ENCODE data around the gene ANKS6. TPM values are rescaled to one million over a fixed set of nuclear protein-coding genes. Genes with fewer than 3 reads are reported as not detected.
A peak's percentile ranks its signal among the peaks of the same experiment; 100 is the strongest.

The ANKS6 gene
- total RNA-seq, 1 experiment from 2014 or later: 46.3 TPM

DNA sequence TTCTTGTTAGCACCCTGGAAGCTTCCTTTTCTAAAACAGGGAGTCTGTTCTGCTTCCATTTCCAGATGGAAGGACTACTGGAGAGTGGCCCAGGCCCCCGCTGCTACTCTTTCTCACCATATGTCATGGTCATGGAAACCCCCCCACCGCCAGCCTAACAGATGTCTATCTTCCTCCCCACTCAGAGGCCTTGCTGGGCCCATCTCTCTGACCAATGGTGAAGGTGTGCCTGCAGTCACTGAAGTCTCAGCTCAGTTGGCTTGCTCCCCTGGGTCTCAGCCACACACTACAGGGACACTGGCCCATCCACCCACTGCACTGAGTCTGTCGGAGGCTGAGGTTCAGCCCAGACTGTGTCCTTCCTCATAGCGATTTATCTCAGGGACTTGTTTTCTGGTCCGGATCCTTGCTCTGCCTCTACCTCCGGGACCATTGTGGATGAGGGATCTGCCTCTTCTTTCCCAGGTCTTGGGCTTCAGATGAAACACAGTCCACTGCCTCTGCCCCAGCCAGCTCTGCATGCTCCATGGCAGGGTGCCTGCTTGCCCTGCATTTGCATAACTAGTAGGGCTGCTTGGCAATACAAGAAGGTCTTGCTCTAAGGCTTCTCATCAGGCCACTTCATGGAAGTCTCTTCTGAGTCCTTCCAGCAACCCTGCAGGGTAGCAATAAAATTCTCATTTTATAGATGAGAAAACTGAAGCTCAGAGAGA lies 42.0 kb upstream of the ANKS6 start:
- no peaks in the 10 kb centered on the region for H3K79me2 ChIP-seq (ENCODE audit: insufficient read depth, low read length)
- H3K23me2 ChIP-seq (ENCODE audit: insufficient read length, low read depth, low read length, poor library complexity, severe bottlenecking): no peaks in the 10 kb centered on the region
- H2BK15ac ChIP-seq (ENCODE audit: low read depth, low read length): no peak overlapping the region
- DNase-seq: no peak
- H3K27me3 ChIP-seq (ENCODE audit: insufficient read depth, low read length): no peaks in the 10 kb centered on the region
- no peak overlapping the region for H3K18ac ChIP-seq (ENCODE audit: insufficient read length, low read depth, low read length)
- Mint-ChIP-seq H3K4me1 (peaks cover 8 to 10% of the 10 kb centered on the region in 2 experiments), H3K4me3 (no peak overlapping the region), H3K9me3 (no peaks in the 10 kb centered on the region), H3K27ac (peak overlapping the region in 1 of 3 experiments; percentile 45; a peak in 2 of 7 replicates), H3K36me3 (ENCODE audit: insufficient read depth in 1 of 3, low read depth in 3 of 3) (peaks cover 4 to 44% (median 22%) of the 10 kb centered on the region in 3 experiments; a peak in 6 of 7 replicates), H3K27me3 (ENCODE audit: low read depth) (no peaks in the 10 kb centered on the region)
- H2BK5ac ChIP-seq (ENCODE audit: insufficient read length, low read length): no peak overlapping the region
- H4K8ac ChIP-seq (replicated peaks; ENCODE audit: insufficient read length, low read depth, low read length): no peak overlapping the region
- no peaks in the 10 kb centered on the region for H3K79me1 ChIP-seq (ENCODE audit: insufficient read depth, low read depth, low read length, poor library complexity, severe bottlenecking)
- no peak overlapping the region for H4K5ac ChIP-seq (ENCODE audit: insufficient read length, low read depth, low read length)
- no peak overlapping the region for H2AFZ ChIP-seq (ENCODE audit: low read length)
- no peak overlapping the region for H3T11ph ChIP-seq (ENCODE audit: low read length)
- no peak overlapping the region for H3K27ac ChIP-seq (ENCODE audit: insufficient read length, low read depth, low read length)
- H3K56ac ChIP-seq (ENCODE audit: insufficient read length, low read depth, low read length): no peak overlapping the region
- TF ChIP-seq, protein P1, sequence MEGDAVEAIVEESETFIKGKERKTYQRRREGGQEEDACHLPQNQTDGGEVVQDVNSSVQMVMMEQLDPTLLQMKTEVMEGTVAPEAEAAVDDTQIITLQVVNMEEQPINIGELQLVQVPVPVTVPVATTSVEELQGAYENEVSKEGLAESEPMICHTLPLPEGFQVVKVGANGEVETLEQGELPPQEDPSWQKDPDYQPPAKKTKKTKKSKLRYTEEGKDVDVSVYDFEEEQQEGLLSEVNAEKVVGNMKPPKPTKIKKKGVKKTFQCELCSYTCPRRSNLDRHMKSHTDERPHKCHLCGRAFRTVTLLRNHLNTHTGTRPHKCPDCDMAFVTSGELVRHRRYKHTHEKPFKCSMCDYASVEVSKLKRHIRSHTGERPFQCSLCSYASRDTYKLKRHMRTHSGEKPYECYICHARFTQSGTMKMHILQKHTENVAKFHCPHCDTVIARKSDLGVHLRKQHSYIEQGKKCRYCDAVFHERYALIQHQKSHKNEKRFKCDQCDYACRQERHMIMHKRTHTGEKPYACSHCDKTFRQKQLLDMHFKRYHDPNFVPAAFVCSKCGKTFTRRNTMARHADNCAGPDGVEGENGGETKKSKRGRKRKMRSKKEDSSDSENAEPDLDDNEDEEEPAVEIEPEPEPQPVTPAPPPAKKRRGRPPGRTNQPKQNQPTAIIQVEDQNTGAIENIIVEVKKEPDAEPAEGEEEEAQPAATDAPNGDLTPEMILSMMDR (conservative IDR thresholded peaks at IDR 0.05): no peak
- H4K20me1 ChIP-seq (ENCODE audit: control insufficient read depth, insufficient read depth, insufficient read length): no peaks in the 10 kb centered on the region
- no peak overlapping the region for H3K4ac ChIP-seq (ENCODE audit: low read depth, low read length)
- H2BK12ac ChIP-seq (ENCODE audit: insufficient read length, low read depth, low read length): no peak overlapping the region
- H2AK5ac ChIP-seq (ENCODE audit: insufficient read length, low read length): no peak overlapping the region
- no peaks in the 10 kb centered on the region for H3K9me3 ChIP-seq (ENCODE audit: control insufficient read depth, low read depth, low read length)
- no peak overlapping the region for H4K91ac ChIP-seq (ENCODE audit: insufficient read length, low read depth, low read length)
- H3K9ac ChIP-seq (ENCODE audit: extremely low read depth, insufficient read length, low read length): no peak overlapping the region
- no peak overlapping the region for H2BK120ac ChIP-seq (ENCODE audit: low read depth, low read length, poor library complexity, severe bottlenecking)
- no CpG with 5 or more reads among the region's 6 CpGs for WGBS (ENCODE audit: extremely low coverage, insufficient read length, low lambda C conversion rate)
- H3K14ac ChIP-seq (ENCODE audit: insufficient read depth, low read length): peak overlapping the region; percentile 24; the same call in 1 of the 2 replicates
- H3K23ac ChIP-seq (ENCODE audit: insufficient read length, low read depth, low read length): no peak overlapping the region
- H3K4me2 ChIP-seq (ENCODE audit: insufficient read depth, insufficient read length, low read length): no peak overlapping the region
- no peaks in the 10 kb centered on the region for H3K4me1 ChIP-seq (ENCODE audit: insufficient read depth, low read length)
- no peak overlapping the region for H2BK20ac ChIP-seq (ENCODE audit: low read depth, low read length, poor library complexity, severe bottlenecking)
